GM21723 (cell line): ENCODE data around the gene ZNF385A.
"Not testable (repeated sequence)": the region's sequence is repeated elsewhere in the genome, so short reads cannot be mapped to it uniquely, and the experiment has no call there.

Experiments used
- ATAC-seq: cut with Tn5 transposase; IDR thresholded peaks from one replicate; pipeline ENCODE4 v1.9.1; 2021; ENCODE audit warnings: mild to moderate bottlenecking, moderate library complexity; ENCODE audit not compliant: unreplicated experiment

Gene ZNF385A

DNA sequence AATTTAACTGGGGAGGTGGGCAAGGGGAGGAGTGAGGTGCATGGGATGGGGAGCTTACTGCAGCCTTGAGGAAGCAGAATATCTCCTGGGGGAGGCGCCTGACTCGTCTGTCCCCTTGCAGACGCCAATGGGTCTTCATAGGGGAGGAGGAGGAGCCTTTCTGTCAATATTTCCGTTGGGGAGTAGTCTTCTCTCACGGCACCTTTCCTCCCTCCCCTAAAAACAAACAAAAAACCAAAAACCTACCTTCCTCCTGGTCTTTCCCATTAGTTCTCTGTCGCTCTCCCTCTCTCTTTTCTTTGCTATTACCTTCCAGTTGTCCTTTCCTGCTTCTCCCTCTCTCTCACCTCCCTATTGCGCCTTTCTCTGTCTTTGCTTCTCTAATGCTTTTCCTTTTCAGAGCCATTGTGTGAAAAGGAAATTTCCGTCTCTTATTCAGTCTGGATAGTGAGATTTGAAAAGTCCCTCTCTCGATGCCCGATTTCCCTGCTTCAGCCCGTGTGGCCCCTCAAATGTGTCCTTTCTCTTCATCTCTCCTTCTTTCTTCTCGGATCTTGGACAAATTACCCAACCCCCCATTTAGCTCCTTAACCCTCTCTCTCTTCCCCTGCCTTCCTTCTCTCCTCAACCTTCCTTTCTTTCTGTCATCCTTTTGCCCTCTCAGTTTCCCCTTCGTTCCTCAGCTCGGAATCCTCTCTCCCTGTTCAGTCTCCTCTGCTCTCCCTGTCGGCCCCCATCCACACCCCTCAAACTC, 26.2 kb downstream of the ZNF385A start:
- ATAC-seq: peak; percentile 37

GRCh38 chr12:54357506-54358190, 26.9 kb downstream of the ZNF385A start:
- ATAC-seq: no peak

- ATAC-seq: no peak
Measured at GRCh38 chr12:54356951-54357356, 27.6 kb downstream of the ZNF385A start.

DNA sequence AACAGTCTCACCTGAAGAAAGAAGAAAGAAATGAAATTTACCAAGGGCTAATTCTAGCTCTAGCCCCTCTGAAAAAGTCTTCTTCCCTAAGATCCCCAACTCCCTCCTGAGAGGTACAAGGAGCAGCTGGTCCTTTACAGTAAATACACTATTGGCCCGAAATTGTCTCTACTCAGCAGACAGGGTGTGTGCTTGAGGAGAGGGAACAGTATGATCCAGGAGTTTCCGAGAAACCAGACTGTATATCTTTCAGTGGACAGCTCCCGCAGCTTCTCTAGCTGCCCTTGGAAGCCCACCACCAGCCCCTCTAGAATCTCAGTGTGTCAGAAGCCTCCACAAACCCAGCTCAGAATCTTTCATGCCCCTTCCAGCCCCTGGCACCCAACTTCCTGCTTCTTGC, 28.3 kb downstream of the ZNF385A start:
- ATAC-seq: no peak

DNA sequence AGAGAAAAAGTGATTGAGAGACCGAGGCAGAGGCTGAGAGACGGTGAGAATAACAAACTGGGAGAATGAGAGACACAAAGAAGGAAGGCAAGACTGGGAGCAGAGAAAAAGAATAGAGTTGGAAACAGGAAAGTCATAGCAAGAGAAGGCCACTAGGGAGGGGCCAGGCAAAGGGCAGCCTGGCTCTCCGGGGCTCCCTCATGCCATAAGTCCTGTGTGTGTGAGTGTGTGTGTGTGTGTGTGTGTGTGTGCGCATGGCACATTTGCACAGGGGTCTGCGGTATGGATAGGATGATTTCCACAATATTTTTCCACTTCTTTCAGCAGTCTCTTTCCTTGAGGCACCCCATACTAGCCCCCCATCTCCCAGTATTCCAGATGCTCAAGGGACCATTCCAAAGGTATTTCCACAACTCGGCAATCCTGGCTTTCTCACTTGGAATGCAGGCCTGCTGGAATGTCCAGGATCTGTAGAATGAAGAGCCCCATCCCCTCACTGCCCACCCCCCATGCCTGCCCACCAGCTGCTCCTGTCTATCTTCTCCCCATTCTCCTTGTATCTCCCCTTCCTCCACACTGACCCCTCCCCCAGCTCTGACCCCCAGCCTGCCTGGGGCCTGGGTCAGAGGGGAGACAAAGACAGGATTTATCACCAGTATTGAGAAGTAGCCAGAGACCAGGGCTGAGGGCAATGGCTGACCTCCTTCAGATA, 29.3 kb downstream of the ZNF385A start:
- no peak for ATAC-seq

DNA sequence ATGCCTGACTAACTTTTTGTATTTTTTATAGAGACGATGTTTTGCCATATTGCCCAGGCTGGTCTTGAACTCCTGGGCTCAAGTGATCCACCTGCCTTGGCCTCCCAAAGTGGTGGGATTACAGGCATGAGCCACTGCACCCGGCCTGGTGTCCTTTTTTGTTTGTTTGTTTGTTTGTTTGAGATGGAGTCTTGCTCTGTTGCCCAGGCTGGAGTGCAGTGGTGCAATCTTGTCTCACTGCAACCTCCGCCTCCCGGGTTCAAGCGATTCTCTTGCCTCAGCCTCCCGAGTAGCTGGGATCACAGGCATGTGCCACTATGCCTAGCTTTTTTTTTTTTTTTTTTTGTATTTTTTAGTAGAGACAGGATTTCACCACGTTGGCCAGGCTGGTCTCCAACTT, 30.3 kb downstream of the ZNF385A start:
- ATAC-seq: not testable (repeated sequence)

DNA sequence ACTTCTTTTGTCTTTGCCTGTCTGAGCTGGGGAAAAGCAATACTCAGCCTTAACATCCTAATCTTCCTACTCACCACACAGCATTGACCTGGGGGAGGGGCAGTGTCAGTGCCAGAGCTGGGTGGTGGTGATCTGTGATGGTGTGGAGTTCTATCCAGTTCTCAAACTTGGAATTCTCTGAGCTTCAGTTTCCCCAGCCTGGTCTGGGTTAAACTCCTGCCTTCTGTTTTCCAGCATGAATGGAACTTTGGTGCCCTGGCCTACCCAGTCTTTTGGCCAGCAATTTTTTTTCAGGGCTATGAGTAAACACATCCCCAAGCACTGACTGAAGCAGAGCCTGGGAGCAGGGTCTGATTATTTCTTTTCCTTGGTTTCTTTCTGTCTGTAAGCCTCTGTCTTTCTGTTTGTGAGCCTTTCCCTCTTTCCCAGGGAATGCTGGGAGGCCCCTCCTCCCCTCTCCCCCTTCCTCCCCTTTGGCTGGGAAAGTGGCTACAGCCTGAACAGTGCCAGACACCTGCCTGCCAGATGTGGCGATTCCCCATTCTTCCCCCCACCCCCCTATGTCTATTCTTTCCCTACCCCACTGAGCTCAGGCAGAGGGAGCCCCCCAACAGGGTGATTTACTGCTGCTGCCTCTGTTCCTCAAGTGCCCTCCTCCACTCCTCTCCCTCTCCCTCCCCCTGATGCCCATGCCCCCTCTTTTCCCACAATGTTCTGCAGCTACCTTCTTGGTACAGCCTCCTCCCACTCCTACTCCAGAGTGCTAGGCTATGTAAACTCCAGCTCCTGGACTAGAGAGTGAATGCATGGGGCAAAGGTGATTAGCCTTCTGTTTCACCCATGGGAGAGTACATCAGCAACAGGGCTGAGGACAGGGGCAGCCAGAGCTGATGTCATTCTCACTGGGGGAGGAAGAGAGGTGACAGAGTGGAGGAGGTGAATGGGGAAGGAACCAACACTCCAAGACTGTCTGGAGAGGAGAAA, 31.4 kb downstream of the ZNF385A start:
- no peak for ATAC-seq

DNA sequence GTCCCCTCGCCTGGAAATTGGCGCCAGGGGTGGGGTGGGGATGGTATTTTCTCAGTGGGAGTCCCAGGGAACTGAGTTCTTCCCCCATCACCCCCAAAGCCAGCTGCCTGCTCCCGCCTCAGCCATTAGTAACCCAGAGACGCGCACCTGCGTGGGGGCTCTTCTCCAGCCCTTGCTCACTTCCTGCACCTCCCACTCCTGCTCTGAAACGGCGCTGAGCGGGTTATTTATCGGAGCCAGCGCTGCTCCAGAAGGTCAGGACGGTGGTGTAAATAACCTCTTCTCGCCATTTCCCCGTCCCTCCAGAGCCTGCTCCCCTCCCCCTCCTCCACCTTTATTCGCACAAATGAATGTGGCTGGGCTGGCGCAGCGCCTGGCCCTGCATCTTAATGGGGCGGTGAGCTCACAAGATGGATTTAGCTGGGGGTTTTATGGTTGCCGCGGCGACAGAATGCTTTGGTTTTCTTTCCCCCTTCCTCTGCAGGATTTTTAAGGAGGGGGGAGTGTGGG, 32.5 kb downstream of the ZNF385A start:
- no peak for ATAC-seq

DNA sequence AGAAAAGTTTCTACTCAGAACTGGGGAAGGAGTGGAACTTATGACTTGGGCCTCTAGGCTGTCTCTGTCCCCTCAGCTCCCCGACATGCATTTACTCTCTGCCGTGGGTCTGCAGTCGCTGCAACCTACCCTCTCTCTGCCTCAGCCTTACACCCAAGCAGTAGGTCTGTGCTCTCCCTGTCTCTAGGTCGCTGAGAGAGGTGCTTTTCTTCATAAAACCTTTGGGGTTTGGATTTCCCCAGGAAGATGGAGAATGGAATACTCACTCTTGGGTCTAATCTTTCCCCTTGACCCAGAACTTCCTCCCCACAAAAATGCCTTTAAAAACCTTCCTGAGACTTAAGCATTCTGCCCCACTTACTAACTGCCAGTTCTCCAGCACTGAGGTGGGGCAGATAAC, 33.2 kb downstream of the ZNF385A start:
- ATAC-seq: no peak

DNA sequence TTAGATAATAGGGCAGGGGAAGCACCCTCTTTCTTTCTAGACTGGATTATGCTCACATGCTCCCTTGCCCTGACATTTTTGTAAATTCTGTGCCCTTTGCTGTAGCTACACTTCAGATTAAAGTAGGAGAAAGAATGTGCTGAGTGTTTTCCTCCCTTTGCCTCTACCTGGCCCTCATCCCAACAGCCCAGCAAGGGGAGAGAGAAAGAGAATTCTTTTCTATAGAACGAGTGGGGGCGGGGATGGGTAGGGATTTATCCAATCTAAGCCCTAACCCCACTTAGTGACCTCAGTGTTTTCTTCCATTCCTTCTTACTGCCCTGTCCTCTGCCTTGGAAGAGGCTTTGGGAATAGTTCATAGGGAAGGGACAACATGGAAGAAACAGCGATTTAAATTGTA, 33.8 kb downstream of the ZNF385A start:
- no peak for ATAC-seq

GRCh38 chr12:54349679-54350078, 34.9 kb downstream of the ZNF385A start:
- ATAC-seq: no peak

GRCh38 chr12:54349036-54349435, 35.5 kb downstream of the ZNF385A start:
- no peak for ATAC-seq

DNA sequence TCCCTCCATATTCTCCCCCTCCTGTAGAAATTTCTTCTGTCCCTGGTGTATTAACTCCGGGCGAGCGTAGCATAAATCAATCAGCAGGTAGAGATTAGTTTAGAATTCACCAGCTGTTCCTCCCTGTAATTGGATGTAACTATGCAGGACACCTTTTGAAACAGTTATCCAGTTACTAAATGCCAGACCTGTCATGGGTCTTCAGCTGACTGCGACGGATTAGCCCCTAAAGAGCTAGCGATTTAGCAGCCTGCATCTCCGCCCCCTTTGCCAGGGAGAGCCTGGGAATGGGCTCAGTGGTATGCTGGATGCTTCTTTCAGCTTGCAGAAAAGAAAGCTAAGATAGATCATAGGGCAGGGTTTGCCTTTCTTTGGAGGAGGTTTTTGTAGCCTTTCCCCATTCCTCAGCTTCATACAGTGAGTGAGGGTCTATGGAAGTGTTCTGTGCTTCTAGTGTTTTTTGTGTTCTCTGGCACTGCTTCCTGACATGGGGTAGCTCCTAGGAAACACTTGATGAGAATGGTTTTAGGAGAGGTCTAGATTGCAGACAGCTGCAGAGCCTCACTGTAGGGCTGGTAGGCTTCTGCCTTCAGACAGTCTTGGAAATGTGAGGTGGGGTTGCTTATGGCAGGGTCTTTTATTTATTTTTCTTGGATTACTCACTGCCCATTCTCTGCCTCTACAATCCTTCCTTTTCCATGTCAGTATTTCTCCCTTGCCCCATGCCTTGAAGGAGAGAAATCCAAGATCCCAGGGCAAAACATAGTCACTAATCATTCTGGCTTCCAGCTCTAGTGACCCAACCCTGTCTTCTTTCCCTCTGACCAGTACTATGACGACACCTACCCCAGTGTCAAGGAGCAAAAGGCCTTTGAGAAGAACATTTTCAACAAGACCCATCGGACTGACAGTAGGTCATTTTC, 42.9 kb downstream of the ZNF385A start:
- no peak for ATAC-seq

- no peak for ATAC-seq
Measured at GRCh38 chr12:54340846-54341245, 43.7 kb downstream of the ZNF385A start.

GRCh38 chr12:54338698-54339296, 45.7 kb downstream of the ZNF385A start:
- no peak for ATAC-seq

GRCh38 chr12:54337854-54338650, 46.5 kb downstream of the ZNF385A start:
- no peak for ATAC-seq

- ATAC-seq: no peak
Measured at GRCh38 chr12:54337280-54337842, 47.2 kb downstream of the ZNF385A start.
